ENCODE results near the gene EIF2A. TPM values are rescaled to one million over a fixed set of nuclear protein-coding genes. Genes with fewer than 3 reads are reported as not detected.

Gene EIF2A
- total RNA-seq, 2 donors from 2014 or later = 73.1 to 75.5 TPM

DNA sequence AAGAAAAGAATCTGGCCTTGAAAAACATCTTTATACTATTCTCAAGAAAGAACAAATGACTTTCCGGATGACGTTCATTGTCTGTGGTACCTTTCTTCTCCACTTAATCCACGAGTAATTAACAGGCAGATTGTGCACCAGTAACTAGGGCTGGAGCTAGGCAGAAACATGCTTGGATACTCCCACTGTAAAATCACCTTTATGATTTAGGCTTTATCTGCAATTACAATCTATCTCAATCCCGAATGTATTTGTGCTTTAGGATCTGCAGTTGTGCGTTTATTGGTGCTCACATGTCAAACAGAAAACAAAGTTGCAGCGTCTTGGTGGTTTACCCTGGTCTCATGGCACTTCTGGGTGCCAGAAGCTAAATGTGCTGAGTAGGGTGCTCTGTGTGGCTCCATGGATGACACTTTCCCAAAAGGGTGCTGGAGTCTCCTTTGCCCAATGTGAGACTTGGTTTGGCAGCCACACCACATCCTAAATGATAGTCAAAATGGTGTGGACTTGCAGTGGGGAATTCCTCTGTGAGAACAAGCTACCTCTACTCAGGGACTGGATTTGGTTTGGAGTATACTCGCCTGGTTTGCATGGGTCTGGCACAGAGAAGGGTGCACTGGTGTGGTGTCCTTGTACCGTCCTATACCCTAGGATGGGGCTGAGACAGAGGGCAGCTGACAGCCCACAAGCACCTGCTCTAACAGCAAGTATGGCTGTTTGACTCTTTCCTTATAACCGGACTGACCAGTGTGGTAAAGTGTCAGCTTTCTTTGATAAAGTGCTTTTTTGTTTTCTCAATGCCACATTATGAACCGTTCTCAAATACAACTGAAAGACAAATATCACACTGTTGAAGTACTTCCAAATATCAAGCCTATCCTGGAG, 8.0 kb upstream of the EIF2A start:
- intact Hi-C loops (cut with DNase I) = no loop called here
- DNase-seq (ENCODE audit: low spot score) = no peak

DNA sequence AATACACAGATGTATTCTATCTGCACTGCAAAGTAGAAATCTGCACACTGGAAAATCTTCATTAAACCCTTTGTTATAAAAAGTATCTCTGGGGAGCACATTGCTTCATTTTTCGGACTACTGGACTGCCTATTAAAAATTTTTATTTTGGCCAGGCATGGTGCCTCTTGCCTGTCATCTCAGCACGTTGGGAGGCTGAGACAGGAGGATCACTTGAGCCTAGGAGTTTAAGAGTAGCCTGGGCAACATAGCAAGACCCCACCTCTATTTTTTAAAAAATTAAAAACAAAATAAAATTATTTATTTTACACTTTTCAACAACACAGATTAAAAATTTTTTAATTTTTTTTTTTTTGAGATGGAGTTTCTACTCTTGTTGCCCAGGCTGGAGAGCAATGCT, 6.3 kb upstream of the EIF2A start:
- intact Hi-C loops (cut with DNase I) = no loop called here
- DNase-seq (ENCODE audit: low spot score) = no peak

DNA sequence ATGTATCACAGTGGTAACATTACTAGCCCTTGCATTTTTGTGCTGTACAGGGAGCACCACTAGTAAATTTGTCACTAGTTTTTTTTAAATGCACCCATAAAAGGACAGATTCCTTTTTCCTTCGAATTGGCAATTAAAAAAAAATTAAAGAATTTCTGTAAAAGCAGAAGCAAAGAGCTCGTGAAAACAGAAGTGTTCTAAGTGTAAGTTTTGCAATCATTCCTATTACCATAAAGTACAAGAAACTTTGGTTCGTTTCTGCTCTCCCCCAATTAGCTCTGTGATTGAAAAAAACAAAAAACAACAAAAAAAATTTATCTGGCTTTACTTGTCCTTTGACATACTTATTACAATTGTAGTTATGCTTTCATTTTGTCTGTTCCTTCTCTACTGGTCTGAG, 5.6 kb upstream of the EIF2A start:
- DNase-seq (ENCODE audit: low spot score) = no peak
- intact Hi-C loops (cut with DNase I) = no loop called here

DNA sequence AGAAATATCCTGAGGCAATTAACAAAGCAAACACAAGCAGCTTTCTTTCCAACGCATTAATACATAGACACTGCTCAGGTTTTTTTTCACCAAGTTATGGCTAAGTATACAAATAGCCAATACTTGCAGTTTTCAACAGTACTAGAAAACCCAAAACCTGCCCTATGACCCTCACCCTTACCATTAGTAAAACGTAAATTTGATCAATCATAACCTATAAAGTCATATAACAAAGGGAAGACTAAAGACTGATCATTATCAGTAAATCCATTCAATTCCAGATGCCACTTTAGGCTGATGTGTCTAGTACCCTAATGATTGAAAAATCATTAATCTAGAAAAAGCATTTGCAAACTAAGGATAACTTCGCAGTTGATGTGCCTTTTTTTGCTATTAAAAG, 3.5 kb upstream of the EIF2A start:
- no peak for DNase-seq (ENCODE audit: low spot score)
- intact Hi-C loops (cut with DNase I) = no loop called here

DNA sequence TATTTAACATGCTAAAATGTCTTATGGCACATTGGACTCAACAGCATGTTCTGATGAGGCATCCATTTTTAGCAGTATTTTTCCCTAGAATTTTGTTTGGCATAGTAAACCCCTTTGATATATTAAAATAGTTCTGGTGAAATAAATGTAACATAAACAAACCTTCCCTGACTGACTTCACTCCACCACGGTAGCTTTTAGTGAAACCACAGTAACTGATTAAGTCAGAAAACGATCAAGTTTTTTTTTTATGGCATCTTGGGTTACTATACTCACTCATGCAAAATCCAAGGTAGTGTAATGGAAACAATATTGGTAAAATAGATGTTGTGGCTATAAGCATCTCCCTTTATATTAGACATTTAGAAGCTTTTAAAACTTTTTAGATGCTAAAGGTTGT, 3.1 kb upstream of the EIF2A start:
- DNase-seq (ENCODE audit: low spot score) = no peak

DNA sequence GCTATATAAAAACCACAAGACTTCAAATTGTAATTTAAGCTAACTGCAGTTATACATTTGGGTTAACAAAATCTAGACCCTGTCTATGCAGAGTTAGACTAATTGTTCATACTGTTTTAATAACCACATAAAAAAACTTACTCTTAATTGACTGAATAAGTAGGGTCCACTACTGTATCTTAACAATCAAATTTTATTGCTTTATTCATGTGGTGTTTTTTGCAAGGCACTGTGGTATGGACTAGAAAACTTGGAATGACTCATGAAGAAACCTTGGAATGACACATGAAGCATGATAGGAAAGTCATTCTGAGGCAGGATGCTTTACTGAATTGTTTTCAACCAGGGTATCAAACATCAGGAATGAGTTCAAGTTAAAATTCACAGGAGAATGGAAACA, 2.5 kb upstream of the EIF2A start:
- no peak for DNase-seq (ENCODE audit: low spot score)
- intact Hi-C loops (cut with DNase I) = no loop called here

More for the DNA sequence above, 3.1 kb upstream of the EIF2A start:
- intact Hi-C loops (cut with DNase I) = no loop called here

DNA sequence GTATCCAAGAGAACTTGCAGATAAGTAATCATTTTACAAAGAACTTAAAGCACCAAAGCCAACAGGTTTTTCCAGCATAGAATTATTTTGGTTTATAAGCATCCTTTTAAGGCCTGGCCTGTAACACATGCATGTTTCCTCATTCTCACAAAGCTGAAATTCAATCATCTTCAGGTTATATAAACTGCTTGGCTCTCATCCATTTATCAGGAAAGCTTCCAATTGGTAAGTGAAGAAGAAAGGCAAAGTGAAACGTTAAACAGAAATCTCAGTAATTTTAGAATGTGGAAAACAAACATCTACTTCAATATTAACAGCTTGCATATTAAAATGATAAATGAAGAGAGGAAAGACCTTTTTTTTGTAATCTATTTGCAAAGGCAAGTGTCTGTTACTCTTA, 1.9 kb upstream of the EIF2A start:
- DNase-seq (ENCODE audit: low spot score) = no peak
- intact Hi-C loops (cut with DNase I) = no loop called here

DNA sequence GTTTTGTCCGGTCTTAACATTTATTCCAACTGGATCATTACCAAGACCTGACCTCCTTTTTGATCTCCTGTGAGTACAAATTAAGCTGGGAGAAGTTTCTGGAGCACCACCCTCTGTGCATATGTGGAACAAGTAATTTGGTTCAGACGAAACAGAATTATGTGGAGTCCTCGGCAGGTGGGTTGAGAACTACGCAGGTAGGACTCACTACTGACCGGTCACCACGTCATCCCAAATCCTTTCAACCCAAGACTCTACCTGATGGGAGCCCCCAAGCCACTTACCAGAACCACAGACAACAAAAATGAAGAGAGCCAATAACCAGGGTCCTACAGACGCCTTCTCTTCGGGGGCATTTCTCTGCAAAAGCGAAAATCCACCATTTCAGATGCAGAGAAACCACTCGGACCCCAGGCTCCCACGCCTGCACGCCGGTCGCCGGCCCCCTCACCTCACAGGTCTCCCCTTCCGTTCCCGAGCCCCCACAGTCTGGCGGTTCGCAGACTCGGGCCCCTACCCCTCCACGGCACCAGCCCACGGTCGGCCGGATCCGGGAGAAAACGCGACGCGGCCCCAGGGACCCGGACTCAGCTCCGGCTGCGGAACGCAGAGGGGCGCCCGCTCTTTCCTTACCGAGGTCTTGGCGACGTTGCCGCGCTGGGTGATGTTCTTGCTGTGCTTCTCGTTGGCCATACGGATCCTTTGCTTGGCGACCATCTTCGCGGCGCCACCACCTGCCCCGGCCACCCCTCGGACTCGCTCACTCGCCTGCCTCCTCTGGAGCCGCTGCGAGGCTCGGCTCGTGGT, 965 bp upstream of the EIF2A start:
- DNase-seq (ENCODE audit: low spot score) = peak; percentile 86
- intact Hi-C loops (cut with DNase I) = no loop called here

DNA sequence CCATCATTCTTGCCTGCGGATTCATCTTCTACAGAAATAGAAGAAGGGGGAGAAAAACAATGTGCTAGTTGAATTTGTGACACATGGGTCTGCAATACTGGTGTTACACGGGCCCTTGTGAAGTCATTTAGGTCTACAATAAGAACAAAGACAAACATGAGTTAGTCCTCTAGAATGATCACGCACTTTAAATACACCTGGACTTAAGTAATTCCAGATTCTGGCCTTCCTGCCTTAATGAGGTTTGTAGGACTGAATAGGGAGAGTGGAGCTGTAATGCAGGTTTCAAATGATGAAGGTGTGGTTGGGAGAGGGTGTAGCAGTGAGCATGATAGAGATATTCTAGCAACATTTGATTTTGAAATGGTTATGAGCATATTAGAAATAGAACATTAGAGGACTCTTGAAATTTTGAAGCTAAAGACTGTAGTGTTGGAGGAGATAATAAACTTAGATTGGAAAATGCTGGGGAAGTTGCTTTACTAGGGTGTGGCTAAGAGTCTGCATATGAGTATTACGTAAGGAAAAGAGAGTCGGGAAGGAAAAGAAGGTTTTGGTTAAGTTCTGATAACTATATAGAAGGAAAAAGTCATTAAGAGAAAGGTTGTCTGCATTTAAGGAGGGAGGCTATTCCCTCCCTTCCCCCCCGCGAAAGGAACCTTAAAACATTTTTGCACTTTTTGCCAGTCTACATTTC, 606 bp downstream of the EIF2A start:
- intact Hi-C loops (cut with DNase I) = no loop called here

DNA sequence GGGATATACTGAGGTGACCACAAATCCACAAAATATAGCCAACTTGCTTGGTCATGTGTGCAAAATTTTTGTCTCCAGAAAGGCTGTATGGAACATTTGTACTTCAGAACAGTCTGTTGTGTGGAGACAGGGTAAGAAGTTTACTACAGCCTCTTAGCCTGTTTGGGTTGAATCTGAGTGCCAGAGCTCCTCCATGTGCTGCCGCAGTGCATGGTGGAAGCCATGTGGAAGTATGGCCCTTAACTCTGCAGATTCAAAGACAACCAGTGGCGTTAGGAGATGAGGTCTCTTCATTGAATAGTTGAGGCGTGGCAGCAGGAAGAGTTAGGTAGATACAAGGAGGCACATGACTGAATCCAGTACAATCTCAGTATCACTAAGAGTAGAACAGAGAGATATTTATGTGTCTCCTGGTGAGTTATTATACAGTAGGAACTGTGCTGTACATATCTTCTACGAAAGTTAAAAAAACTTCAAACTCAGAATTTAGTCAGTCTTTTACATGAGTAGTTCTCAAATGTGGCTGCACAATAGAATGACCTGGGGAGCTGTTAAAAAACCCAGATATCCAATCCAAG, 9.4 kb downstream of the EIF2A start:
- intact Hi-C loops (cut with DNase I) = no loop called here

More for the DNA sequence above, 606 bp downstream of the EIF2A start:
- DNase-seq (ENCODE audit: low spot score) = no peak

DNA sequence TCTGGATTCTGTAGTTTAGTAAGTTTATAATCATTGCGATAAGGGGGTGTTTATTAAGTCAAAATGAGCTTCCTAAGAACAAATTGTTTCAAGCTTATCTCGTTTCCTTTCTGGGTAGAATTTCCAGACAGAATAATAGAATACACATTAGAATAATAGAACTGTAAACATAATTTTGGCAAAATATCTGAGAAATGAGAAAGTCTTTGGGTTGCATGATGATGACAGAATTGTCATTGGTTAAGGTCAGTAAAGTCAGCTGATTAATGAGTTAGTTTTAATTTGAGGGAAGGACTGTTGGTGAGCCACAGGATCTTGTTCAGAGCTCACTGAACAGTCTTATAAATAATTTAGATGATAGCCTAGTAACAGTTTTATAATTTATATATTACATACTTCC, 10.2 kb downstream of the EIF2A start:
- intact Hi-C loops (cut with DNase I) = no loop called here
- no peak for DNase-seq (ENCODE audit: low spot score)

More for the DNA sequence above, 9.4 kb downstream of the EIF2A start:
- DNase-seq (ENCODE audit: low spot score) = no peak

DNA sequence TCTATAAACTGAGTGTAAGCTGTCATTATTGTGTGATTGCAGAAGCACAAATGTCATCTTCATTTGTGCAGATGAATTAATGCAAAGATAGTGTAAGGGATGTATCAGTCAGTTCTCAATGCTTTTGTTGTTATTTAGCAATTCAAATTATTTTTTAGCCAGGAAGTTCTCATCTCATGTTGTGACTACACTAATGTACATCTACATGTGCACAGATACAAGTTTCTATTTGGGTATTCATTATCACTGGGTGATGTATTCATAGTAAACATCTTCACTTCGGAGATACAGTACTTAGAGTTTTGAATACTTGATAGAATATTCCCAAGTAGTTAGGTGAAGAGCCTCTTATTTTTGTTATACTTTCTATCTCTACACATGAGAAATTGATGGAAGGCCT, 11.1 kb downstream of the EIF2A start:
- intact Hi-C loops (cut with DNase I) = no loop called here

DNA sequence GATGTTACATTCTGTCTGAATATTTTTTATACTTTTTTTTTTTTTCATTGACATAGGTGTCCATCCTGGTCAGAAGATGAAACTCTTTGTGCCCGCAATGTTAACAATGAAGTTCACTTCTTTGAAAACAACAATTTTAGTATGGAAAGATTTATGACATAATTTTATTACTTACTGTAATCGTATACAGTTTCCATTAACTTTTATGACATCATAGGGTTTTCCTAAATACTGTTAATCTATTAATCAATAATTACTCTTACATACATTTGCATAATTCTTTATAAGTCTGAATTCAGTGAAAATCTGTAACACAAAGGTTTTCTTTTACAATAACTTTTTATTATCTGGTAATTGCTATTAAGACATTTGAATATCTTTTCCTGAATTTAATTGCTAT, 17.7 kb downstream of the EIF2A start:
- intact Hi-C loops (cut with DNase I) = no loop called here
- no peak for DNase-seq (ENCODE audit: low spot score)

More for the DNA sequence above, 11.1 kb downstream of the EIF2A start:
- DNase-seq (ENCODE audit: low spot score) = no peak

DNA sequence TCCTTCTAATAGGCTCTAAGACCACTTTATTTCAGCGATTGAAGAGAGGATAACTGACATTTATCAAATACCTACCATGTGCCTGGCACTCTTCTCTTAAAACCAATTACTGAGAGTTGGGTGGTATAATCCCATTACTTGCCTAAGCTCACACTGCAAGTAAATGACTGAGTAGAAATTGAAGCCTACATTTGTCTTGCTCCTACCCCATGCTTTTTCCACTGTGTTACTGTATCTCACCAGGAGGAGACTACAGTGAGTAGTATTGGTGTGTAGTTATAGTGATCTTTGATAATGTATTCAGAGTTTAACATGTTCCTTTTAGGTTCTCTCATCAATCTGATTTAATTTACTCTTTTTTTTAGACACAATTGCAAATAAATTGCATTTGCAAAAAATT, 20.7 kb downstream of the EIF2A start:
- DNase-seq (ENCODE audit: low spot score) = no peak
- intact Hi-C loops (cut with DNase I) = no loop called here

DNA sequence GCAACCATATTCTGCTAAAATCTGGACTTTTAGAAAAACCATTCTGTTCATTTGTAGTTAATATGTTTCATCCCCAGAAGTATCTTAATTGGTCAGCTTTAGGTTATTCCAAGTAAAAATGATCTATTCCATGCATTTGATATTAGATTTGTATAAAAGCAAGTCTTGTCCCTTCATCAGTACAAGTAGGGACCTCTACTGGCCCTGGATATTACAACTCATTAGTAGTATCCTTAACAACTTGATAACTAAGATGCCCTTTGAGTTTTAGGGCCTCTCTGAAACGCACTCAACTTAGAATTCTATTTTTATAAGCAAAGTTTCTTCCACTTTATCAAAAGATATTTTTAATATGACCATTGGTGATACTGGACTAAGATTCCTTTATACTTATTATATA, 31.3 kb downstream of the EIF2A start:
- intact Hi-C loops (cut with DNase I) = no loop called here
- no peak for DNase-seq (ENCODE audit: low spot score)

DNA sequence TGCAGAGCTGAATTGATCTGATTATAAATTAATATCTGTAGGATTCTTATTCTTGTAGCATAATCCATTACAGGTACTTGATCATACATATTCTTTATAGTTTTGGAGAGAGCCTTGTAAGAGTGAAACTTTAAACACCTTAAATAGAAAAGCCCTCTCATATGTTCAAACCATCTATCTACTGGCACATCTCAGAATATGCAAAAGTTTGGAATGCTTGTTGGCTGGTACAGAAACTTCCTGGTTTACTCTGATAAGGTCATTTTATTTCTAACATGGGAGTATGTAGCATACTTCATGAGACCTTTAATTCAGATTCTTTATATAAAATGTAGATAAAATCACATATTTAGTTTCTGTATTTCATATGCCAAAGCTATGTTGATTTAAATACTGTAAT, 34.6 kb downstream of the EIF2A start:
- intact Hi-C loops (cut with DNase I) = no loop called here
- no peak for DNase-seq (ENCODE audit: low spot score)

DNA sequence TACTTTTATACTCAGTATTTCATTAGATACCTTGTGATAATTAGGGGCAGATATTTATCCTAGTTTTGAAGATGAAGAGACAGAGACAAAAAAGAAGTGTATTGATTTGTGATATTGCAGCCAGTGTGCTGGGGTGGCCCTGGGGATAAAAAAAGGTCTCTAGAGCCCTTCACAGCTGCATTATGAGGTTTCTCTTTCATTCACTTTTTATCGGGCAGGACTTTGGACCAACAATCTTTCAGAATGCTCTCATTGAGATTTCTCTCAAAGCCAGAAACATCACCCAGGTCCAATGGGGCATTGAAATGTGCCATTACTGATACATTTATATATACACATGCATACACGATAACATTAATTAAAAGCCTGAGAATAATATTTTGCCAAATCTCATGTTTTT, 36.0 kb downstream of the EIF2A start:
- no peak for DNase-seq (ENCODE audit: low spot score)
- intact Hi-C loops (cut with DNase I) = no loop called here

DNA sequence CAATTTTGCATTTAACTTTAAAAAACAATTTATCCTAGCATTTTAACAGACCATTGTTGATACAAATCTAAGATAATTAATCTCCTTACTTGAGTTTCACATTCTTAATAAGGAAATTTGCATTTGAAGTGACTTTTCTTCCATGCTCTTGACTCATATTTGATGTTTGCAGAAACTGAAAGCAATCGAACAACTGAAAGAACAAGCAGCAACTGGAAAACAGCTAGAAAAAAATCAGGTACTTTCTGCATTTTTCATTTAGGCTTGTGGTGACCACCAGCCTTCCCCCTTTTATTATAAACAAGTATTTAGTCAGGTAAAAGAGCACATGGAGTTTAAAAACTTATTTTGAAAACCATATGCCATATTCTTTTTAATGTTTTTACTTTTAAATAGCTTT, 36.4 kb downstream of the EIF2A start:
- intact Hi-C loops (cut with DNase I) = no loop called here
- DNase-seq (ENCODE audit: low spot score) = no peak

DNA sequence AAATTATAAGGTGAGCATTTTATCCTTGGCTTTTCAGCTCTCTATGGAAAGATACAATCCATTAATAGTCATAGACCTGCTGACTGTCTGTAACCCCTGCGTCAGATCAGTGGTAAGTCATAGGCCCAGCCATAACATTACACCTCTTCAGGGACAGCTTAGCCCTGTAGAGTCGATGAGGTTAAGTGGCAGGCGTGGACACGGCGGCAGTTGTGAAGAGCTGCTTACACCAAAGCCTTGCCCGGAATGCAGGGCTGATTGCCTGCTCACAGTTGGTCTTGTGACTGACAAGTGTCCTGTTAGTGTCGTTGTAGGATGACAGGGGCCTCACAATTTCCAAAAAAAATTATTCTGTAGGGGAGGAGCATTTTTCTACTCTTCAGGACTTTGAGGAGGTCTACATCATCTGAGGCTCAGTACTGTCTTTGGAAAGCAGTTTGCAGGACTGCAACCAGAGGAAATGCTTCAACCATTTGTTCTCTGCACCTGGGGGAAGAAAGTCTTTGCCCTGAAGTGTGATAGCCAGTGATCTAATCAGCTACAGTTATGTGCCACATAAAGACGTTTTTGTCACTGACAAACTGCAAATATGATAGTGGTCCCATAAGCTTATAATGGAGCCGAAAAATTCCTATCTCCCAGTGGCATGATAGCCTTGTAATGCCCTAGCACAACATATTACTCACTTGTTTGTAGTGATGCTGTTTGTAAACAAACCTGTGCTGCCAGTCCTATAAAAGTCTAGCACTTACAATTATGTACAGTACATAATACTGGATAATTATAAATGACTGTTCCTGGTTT, 41.6 kb downstream of the EIF2A start:
- peak; percentile 65 for DNase-seq (ENCODE audit: low spot score)
- intact Hi-C loops (cut with DNase I) = no loop called here
